NK-92 (cell line): Measurements from ENCODE around the gene ZBTB5.
"Not testable (repeated sequence)": the region's sequence is repeated elsewhere in the genome, so short reads cannot be mapped to it uniquely, and the experiment has no call there.

ENCODE experiments used
- DNase-seq: peaks from one replicate; lab custom pipeline; 2025; ENCODE audit not compliant: unreplicated experiment; lab: John Stamatoyannopoulos, UW

The ZBTB5 gene

GRCh38 chr9:37408933-37409710 is 56.1 kb downstream of the ZBTB5 start:
- no peak for DNase-seq

- no peak for DNase-seq
Observed at GRCh38 chr9:37407468-37407867, 57.8 kb downstream of the ZBTB5 start.

DNA sequence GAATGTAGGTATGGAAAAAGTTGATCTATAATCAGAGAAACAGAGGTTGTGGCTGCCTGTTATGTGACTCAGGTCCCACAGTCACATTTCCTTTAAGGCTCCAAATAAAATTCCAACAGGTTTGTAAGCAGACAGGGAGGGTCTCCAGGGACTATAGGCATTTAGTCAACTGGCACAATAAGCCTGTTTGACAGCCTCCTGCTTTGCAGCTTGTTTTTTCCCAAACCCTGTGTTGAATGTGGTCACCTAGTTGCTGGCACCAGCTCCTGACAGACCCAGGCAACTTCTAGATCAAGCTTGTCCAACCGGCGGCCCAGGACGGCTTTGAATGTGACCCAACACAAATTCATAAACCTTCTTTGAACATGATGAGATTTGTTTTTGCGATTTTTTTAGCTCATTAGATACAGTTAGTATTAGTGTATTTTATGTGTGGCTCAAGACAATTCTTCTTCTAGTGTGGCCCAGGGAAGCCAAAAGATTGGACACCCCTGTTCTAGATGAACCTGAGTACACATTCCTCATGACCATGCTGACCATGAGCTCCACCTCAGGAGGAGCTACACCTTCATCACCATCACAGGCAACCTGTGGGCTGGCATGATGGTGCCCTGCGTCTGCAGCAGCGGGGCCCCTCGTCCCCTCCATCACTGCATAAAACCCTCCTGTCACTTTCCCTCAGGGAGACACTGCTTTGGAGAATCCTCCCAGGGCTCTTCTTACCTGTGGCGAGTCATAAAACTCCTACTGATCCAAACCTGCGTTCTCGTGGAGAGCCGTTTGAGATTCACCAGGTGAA is 58.4 kb downstream of the ZBTB5 start:
- no peak for DNase-seq

DNA sequence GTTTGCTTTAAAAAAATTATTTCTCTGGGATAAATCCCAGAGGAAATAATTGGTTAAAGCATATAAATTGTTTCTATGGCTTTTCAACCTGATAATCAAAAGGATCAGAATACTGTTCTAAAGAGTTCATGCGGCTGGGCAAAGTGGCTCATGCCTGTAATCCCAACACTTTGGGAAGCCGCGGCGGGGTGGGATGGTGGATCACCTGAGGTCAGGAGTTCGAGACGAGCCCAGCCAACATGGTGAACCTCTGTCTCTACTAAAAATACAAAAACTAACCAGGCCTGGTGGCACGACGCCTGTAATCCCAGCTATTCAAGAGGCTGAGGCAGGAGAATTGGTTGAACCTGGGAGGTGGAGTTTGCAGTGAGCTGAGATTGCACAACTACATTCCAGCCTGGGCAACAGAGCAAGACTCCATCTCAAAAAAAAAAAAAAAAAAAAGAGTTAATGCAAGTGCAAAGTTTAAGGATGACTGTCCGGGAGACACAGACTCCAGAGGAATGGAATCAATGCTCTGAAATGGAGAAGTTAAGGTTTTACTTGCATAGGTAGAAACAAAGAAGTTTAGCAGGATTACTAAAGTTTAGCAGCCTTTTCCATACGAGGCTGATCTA is 59.4 kb downstream of the ZBTB5 start:
- DNase-seq = no peak

- no peak for DNase-seq
Observed at GRCh38 chr9:37405350-37405749, 59.9 kb downstream of the ZBTB5 start.

- no peak for DNase-seq
Observed at GRCh38 chr9:37404590-37404989, 60.7 kb downstream of the ZBTB5 start.

DNA sequence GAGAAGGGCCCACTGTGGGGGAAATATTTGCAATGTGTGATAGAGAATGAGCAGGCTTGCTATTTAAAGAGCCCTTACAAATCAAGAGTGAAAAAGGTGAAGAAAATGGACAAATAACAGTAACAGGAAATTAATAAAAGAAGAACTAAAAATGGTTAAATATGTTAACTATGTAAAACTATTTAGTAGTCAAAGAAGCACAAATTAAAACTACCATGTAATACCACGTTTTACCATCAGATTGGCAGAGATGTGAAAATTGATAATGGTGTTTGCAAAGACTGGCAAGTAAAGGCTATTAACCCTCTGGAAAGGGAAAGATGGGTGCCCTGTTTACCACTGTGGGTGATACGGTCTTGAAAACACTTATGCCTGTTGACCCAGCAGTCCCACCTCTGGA is 65.9 kb downstream of the ZBTB5 start:
- no peak for DNase-seq

DNA sequence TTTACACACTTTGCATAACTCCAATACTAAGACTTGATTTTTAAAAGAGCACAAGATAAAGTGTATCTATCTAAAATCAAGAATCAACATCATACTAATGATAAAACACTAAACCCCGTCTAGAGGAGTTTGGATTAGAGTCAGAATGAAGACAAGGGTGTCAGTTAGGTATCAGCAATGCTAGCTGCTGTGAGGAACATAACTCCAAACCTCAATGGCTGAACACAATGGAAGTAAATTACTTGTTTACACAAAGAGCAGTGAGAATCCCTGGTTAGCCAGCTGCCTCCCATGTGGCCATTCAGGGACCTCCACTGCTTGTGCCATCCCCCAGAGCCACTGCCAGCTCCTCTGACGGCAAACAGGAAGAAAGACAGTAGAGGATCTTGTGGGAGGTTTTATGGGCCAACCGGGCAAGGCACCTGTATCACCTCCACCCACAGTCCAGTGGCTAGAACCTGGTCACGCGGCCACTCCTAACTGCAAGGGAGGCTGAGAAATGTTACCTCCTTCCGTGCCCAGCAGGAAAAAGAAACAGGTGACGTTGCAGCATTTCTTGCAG is 66.7 kb downstream of the ZBTB5 start:
- DNase-seq = no peak

DNA sequence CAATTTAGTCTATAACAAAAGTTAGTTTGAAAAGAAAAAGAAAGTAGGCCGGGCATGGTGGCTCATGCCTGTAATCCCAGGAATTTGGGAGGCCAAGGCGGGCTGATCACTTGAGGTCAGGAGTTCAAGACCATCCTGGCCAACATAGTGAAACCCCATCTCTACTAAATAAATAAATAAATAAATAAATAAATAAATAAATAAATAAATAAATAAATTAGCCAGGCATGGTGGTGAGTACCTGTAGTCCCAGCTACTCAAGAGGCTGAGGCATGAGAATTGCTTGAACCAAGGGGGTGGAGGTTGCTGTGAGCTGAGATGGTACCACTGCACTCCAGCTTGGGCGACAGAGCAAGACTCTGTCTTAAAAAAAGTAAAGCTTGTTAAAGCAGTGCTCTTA is 67.3 kb downstream of the ZBTB5 start:
- DNase-seq = not testable (repeated sequence)

DNA sequence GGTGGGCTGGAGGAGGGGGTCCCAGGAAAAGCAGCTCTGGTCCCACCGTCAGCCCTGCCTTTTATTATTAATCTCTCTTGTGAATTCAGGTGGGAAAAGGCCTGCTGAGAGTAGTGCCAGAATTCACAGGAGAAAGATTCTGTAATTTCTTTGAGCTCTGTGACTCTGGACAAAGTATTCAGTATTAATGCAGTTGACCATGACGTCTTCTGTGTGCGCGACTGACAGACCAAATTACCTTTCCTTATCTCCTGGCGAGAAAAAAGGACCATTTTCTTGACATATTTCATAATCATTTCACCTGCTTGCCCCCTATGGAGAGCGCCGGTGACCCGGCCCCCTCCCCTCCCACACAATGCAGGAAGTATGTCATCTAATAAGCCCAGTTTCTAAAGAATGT is 69.6 kb downstream of the ZBTB5 start:
- DNase-seq = no peak

DNA sequence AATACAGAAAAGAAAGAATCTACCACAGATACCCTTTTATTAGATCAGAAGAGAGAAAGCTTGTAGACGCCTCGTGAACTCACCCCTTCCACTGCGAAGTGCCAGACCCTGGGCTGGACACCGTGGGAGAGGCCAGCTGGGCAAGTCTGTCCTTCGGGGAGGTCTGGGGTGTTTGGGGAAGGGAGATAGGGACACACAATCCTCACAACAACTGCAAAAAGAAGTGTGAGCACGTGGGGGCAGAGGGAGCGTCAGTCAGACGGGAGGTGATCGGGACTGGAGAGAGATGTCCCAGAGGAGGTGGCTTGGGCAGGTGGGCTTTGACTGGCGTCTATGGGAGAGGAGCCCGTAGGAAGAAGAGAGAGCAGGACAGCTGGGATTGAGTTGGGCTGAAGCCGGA is 70.0 kb downstream of the ZBTB5 start:
- DNase-seq = no peak

- DNase-seq = no peak
Observed at GRCh38 chr9:37392272-37392671, 73.0 kb downstream of the ZBTB5 start.

DNA sequence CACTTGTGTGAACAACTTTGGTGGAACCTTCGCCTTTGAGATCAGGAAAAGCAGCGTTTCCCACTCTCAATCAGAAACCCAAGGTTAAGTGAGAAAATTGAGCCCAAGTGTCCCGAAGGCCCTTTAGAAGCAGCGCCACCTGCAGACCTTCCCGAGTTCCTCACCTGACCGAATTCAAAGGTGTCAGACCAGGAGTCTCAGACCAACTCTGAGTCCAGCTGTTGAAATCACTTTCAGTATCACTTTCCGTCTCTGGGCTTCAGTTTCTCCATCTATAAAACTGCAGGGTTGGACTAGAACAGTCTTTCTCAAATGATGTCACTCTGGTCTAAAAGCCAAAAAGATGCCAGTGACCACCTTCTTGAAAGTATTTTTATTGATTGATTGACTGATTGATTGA is 74.5 kb downstream of the ZBTB5 start:
- no peak for DNase-seq
